ENCODE data around the gene FN1. TPM values are rescaled to one million over a fixed set of nuclear protein-coding genes. Genes with fewer than 3 reads are reported as not detected.

FN1 gene
- total RNA-seq, 1 donor from 2014 or later: 2,584 TPM

DNA sequence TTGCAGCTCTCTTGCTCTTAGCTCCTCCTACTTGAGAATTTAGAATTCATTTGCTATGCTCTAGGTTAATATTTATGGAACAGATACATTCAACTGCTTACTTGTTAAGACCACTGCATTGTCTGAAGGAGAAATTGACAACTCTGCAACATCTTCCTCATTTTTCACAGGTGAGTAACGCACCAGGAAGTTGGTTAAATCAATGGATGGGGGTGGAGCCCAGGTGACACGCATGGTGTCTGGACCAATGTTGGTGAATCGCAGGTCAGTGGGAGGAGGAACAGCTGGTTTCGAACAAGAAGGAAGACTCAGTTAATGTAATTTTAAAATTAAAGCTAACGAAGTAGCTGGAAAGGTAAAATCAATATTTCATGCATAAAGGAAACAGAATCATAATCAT, 44.3 kb downstream of the FN1 start:
- TF ChIP-seq, protein P1, sequence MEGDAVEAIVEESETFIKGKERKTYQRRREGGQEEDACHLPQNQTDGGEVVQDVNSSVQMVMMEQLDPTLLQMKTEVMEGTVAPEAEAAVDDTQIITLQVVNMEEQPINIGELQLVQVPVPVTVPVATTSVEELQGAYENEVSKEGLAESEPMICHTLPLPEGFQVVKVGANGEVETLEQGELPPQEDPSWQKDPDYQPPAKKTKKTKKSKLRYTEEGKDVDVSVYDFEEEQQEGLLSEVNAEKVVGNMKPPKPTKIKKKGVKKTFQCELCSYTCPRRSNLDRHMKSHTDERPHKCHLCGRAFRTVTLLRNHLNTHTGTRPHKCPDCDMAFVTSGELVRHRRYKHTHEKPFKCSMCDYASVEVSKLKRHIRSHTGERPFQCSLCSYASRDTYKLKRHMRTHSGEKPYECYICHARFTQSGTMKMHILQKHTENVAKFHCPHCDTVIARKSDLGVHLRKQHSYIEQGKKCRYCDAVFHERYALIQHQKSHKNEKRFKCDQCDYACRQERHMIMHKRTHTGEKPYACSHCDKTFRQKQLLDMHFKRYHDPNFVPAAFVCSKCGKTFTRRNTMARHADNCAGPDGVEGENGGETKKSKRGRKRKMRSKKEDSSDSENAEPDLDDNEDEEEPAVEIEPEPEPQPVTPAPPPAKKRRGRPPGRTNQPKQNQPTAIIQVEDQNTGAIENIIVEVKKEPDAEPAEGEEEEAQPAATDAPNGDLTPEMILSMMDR (IDR thresholded peaks at IDR 0.05; ENCODE audit: insufficient read depth, low read length, poor library complexity, severe bottlenecking): no peak
- DNase-seq (ENCODE audit: low read depth): no peak
- H3K4me3 ChIP-seq (ENCODE audit: low read depth, low read length): no peak overlapping the region

DNA sequence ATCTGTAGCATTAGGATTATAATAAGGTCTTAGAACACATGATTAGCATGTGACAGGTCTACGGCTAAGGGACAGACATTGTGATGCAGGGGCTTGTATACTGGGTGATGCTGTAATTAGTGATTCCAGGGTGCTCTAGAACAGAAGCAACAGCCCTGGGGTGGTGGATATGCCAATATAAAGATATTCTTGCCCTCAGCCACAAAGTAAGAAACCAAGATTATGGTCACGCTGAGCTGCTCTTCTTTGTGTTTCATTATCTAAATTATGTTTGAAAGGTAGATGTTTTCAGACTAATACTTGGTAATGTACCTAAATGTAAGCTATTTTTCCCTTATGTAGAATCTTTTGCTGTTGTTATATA, 45.3 kb downstream of the FN1 start:
- Histone ChIP-seq H3K36me3 (ENCODE audit: control insufficient read depth, insufficient read depth, low read length) (peaks cover 8% of the 10 kb centered on the region), H3K4me3 (ENCODE audit: low read depth, low read length) (no peak overlapping the region), H3K27me3 (ENCODE audit: control insufficient read depth, insufficient read depth, low read length) (no peaks in the 10 kb centered on the region)
- no peak for DNase-seq (ENCODE audit: low read depth)
- TF ChIP-seq, protein P1 (IDR thresholded peaks at IDR 0.05; ENCODE audit: insufficient read depth, low read length, poor library complexity, severe bottlenecking): no peak

More for the DNA sequence above, 44.3 kb downstream of the FN1 start:
- peaks cover 8% of the 10 kb centered on the region for H3K36me3 ChIP-seq (ENCODE audit: control insufficient read depth, insufficient read depth, low read length)
- H3K27me3 ChIP-seq (ENCODE audit: control insufficient read depth, insufficient read depth, low read length): no peaks in the 10 kb centered on the region

DNA sequence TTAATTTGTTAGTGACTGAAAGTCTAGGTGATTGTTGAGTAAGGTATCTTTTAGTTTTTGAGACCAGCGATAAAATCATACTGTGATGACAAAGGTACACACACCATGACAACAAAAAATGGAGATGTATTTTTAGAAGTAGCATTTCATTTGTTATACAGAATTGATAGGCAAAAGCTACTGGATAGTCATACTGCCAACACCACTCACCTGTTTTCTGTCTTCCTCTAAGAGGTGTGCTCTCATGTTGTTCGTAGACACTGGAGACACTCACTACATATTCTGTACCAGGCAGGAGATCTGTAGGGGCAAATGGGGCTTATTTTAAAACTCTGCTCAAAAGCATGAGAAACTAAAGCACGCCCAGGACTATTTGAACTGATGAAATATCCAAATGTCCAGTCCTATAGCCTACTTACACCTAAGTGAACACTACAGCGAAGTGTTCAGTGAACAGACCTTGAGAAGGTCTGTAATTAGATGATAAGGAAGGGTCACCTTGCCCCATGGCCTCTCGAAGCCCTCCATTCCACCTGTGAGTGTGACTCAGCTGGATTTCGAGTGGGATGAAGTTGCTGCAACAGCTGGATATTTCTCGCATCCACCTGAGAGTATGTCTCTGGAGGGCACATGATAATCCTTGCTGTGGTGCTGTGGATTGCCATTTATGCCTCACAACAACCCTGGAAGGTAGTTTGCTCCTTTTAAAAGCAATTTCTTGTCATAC, 47.7 kb downstream of the FN1 start:
- TF ChIP-seq, protein P1 (IDR thresholded peaks at IDR 0.05; ENCODE audit: insufficient read depth, low read length, poor library complexity, severe bottlenecking): no peak
- Histone ChIP-seq H3K27me3 (ENCODE audit: control insufficient read depth, insufficient read depth, low read length) (no peaks in the 10 kb centered on the region), H3K36me3 (ENCODE audit: control insufficient read depth, insufficient read depth, low read length) (peaks cover 9% of the 10 kb centered on the region), H3K4me3 (ENCODE audit: low read depth, low read length) (no peak overlapping the region)
- no peak for DNase-seq (ENCODE audit: low read depth)

- Histone ChIP-seq H3K36me3 (ENCODE audit: control insufficient read depth, insufficient read depth, low read length) (peaks cover 7% of the 10 kb centered on the region), H3K4me3 (ENCODE audit: low read depth, low read length) (no peak overlapping the region), H3K27me3 (ENCODE audit: control insufficient read depth, insufficient read depth, low read length) (no peaks in the 10 kb centered on the region)
- TF ChIP-seq, protein P1 (IDR thresholded peaks at IDR 0.05; ENCODE audit: insufficient read depth, low read length, poor library complexity, severe bottlenecking): no peak
- no peak for DNase-seq (ENCODE audit: low read depth)
Observed at GRCh38 chr2:215386566-215386965, 49.3 kb downstream of the FN1 start.

GRCh38 chr2:215384710-215385109, 51.2 kb downstream of the FN1 start:
- Histone ChIP-seq H3K4me3 (ENCODE audit: low read depth, low read length) (no peak overlapping the region), H3K36me3 (ENCODE audit: control insufficient read depth, insufficient read depth, low read length) (peaks cover 8% of the 10 kb centered on the region), H3K27me3 (ENCODE audit: control insufficient read depth, insufficient read depth, low read length) (no peaks in the 10 kb centered on the region)
- TF ChIP-seq, protein P1 (IDR thresholded peaks at IDR 0.05; ENCODE audit: insufficient read depth, low read length, poor library complexity, severe bottlenecking): no peak
- no peak for DNase-seq (ENCODE audit: low read depth)

Measured in kidney epithelial cell (primary cell).